ENCODE data around the gene POGLUT3. TPM values are rescaled to one million over a fixed set of nuclear protein-coding genes. Genes with fewer than 3 reads are reported as not detected.

POGLUT3 gene
- total RNA-seq, 1 donor = 68.1 TPM

DNA sequence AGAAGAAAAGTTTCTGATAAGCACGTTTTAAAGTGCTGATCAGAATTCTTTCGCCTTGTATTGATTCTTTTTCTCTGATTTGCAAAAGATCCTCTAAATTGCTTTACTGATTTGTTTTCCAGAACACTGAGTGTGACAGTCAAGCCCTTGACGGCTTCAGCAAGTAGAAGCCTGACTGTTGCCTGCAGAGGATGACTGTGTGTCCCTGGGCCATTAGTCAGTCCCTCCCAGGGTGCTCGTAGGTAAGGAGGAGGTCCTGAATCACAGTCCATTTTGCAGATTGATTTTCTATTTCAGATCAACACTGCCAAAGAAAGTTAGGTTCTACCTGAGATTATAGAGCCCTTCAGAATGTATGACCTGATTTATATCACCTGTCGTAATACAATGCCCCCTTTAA is 38.6 kb upstream of the POGLUT3 start:
- H3K4me3 ChIP-seq (ENCODE audit: low read depth, low read length) = no peak overlapping the region
- TF ChIP-seq, protein P1, sequence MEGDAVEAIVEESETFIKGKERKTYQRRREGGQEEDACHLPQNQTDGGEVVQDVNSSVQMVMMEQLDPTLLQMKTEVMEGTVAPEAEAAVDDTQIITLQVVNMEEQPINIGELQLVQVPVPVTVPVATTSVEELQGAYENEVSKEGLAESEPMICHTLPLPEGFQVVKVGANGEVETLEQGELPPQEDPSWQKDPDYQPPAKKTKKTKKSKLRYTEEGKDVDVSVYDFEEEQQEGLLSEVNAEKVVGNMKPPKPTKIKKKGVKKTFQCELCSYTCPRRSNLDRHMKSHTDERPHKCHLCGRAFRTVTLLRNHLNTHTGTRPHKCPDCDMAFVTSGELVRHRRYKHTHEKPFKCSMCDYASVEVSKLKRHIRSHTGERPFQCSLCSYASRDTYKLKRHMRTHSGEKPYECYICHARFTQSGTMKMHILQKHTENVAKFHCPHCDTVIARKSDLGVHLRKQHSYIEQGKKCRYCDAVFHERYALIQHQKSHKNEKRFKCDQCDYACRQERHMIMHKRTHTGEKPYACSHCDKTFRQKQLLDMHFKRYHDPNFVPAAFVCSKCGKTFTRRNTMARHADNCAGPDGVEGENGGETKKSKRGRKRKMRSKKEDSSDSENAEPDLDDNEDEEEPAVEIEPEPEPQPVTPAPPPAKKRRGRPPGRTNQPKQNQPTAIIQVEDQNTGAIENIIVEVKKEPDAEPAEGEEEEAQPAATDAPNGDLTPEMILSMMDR (IDR thresholded peaks at IDR 0.05; ENCODE audit: insufficient read depth, low read length) = no peak
- no peak for DNase-seq (ENCODE audit: low read depth)

DNA sequence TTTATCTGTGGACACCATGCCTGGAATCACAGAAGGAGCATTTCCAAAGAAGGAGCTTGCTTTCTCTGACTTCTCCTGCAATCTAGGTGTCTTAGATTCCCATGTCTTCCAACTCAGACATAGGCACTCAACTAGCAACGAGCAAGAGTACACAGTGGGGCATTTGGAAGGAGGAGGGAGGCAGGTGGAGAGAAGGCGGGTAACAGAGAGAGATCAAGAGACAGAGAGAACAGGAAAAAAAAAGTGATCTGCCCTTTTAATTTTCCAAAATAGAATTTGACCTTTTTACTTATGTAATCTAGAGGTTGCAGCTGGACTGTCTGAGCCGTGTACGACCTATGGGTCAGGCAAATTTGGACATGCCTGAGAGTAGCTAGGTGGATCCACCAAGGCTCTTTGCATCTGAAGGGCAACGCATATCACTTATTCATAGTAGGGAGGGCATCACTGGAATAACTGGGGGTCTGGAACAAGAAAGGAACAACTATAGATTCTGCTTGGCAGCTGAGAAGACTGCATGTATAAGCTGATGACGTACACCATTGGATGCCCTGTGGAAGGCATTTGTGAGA is 37.3 kb upstream of the POGLUT3 start:
- TF ChIP-seq, protein P1 (IDR thresholded peaks at IDR 0.05; ENCODE audit: insufficient read depth, low read length) = no peak
- H3K4me3 ChIP-seq (ENCODE audit: low read depth, low read length) = no peak overlapping the region
- DNase-seq (ENCODE audit: low read depth) = no peak

DNA sequence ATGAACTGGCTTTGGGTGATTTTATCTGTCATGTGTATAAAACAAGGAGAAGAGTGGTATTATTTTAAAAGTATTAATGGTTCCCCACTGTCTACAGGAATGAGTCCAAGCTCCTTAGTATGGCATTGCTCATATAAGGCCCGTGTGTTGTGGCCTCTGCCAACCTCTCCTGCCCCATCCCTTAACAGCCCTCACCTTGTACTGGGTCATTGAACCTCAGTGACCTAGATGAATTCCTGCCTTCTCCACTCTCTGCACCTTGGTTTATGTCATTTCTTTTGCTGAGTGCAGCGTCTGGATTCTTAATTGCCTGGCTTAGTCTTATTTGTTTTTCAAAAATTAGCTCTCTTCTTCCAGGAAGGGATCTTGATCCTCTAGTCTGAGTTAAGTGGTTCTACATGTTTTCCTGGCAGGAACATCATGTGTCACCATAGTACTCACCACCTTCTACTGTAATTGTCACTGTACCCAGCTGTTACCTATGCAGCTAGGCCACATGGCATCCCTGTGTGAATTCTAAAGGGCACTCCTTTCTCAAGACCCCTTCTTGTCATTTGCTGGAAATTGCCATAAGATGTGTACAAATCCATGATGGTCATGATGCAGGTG is 36.2 kb upstream of the POGLUT3 start:
- TF ChIP-seq, protein P1 (IDR thresholded peaks at IDR 0.05; ENCODE audit: insufficient read depth, low read length) = no peak
- DNase-seq (ENCODE audit: low read depth) = no peak
- no peak overlapping the region for H3K4me3 ChIP-seq (ENCODE audit: low read depth, low read length)

DNA sequence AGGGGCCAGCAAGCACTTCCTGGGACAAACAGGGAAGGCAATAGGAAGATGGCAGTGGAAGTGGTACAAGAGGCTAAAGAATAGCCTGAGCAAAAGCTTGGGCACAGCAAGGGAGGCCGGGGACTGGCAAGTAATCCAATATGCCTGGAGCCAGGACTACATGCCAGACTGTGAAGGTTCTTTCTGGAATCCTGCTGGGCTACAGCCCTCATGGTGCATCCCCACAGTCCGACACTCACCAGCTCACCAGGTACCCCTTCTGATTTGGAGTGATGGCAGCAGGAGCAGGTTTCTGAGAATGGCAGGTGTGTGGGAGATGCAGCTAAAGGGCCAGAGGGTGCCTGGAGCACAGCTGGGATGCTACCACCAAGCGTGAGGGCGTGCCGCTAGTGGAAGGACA is 32.2 kb upstream of the POGLUT3 start:
- DNase-seq (ENCODE audit: low read depth) = no peak
- TF ChIP-seq, protein P1 (IDR thresholded peaks at IDR 0.05; ENCODE audit: insufficient read depth, low read length) = no peak
- H3K4me3 ChIP-seq (ENCODE audit: low read depth, low read length) = no peak overlapping the region

DNA sequence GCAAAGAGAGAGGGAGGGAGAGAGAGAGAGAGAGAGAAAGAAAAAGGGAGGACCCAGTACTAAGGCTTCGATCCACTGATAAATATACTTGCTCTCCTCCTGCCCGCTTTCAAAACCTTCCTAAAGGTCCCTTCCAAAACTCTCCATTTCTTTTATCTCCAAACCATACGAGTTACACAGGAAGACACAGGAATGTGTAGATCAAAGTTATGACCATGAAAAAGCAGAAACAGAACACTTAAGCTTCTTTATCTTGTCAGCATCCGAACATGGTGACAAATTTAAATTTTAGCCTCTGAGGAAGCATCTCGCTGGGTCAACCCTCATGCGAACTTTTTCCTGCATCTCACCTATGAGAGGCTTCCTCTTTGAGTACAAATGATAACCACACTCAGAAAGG is 29.2 kb upstream of the POGLUT3 start:
- DNase-seq (ENCODE audit: low read depth) = no peak
- TF ChIP-seq, protein P1 (IDR thresholded peaks at IDR 0.05; ENCODE audit: insufficient read depth, low read length) = no peak
- no peak overlapping the region for H3K4me3 ChIP-seq (ENCODE audit: low read depth, low read length)

DNA sequence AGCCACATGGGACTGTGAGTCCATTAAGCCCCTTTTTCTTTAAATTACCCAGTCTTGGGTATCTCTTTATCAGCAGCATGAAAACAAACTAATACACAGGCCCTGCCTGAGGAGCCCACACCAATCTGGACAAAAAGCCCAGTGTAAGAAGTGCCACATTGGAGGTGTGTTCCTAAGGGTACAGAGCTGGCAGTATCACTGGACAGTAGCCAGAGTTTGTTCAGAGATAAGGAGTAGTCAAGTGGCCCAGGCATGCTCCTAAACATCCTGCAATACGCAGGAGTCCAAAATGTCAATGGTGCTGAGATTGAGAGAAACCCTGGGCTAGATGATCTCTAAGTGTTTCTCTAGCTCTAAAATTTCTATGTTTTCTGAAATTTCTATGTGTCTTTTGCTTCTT is 27.0 kb upstream of the POGLUT3 start:
- DNase-seq (ENCODE audit: low read depth) = no peak
- TF ChIP-seq, protein P1 (IDR thresholded peaks at IDR 0.05; ENCODE audit: insufficient read depth, low read length) = no peak

DNA sequence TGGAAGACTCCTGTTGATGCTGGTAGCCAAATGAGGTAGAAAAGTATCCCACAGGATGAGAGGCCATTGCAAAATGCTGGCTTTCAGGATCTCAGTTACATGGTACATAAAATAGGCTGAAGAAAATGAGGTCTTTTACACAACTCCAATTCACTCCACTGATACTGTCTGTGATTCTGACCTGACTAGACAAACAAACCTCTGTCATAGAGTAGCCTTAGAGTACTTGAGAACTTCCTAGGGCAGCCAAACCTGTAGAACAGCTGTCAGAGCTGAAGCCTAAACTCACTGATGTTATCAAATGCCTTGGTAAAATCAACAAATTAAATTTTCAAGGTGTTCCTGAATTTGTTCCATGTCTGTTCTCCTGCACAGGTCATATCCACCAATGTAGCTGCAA is 26.2 kb upstream of the POGLUT3 start:
- H3K4me3 ChIP-seq (ENCODE audit: low read depth, low read length) = no peak overlapping the region
- TF ChIP-seq, protein P1 (IDR thresholded peaks at IDR 0.05; ENCODE audit: insufficient read depth, low read length) = no peak
- no peak for DNase-seq (ENCODE audit: low read depth)

More for the DNA sequence above, 27.0 kb upstream of the POGLUT3 start:
- no peak overlapping the region for H3K4me3 ChIP-seq (ENCODE audit: low read depth, low read length)
